ENCODE measurements around the gene CES1.
A peak's percentile ranks its signal among the peaks of the same experiment; 100 is the strongest.
"Not testable (repeated sequence)": the region's sequence is repeated elsewhere in the genome, so short reads cannot be mapped to it uniquely, and the experiment has no call there.

CES1 gene

GRCh38 chr16:55832773-55833691 lies at the start of gene CES1:
Gene CES1 (minus strand): TSS chr16:55833096. CDS start chr16:55833055, 41 bp downstream.
- DNase-seq, result no peak

DNA sequence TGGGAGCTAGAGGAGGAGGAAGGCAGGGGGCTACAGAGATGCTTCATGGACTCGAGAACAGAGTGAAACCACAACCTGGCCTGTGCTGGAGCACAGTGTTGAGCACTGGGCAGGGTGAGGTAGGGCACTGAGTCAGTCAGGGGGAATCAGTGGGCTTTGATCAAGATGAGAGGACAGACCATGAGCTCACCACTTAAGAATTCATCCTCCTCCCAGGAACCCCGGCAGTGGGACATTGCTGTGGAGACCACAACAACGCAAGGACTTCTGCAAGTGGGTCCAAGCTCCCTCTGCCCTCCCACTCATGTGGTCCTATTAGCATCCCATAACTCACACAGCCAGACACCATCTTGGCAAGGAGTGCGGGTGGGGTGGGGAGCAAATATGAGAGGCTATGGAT lies 44.0 kb upstream of the CES1 start:
- DNase-seq, result no peak

DNA sequence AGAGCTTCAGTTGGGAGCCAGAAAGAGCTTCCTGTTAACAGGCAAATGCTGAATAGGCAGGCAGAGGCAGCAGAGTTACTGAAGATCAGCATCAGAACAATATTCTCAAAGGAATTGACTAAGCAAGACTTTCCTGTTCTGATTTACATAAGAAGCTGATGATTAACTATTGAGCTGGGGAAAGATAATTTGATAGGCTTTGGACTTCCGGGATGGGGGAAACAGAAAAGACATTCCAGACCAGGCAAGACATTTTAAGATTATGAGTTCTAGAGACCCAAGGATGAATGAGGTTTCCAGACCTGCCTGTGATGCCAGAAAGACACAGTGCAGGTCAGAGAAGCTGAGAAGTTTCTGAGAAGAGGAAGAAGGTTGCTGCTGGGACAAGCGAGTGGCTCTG lies 42.4 kb upstream of the CES1 start, which contains the start of gene CES5A:
TSS of gene CES5A (minus strand) at position 101 of the 400 bp plus-strand sequence. CDS start 152 bp downstream, outside the sequence.
- no peak for DNase-seq

- DNase-seq, result no peak
Measured at GRCh38 chr16:55873122-55873521, 40.2 kb upstream of the CES1 start.

- no peak for DNase-seq
Measured at GRCh38 chr16:55872130-55872529, 39.2 kb upstream of the CES1 start.

DNA sequence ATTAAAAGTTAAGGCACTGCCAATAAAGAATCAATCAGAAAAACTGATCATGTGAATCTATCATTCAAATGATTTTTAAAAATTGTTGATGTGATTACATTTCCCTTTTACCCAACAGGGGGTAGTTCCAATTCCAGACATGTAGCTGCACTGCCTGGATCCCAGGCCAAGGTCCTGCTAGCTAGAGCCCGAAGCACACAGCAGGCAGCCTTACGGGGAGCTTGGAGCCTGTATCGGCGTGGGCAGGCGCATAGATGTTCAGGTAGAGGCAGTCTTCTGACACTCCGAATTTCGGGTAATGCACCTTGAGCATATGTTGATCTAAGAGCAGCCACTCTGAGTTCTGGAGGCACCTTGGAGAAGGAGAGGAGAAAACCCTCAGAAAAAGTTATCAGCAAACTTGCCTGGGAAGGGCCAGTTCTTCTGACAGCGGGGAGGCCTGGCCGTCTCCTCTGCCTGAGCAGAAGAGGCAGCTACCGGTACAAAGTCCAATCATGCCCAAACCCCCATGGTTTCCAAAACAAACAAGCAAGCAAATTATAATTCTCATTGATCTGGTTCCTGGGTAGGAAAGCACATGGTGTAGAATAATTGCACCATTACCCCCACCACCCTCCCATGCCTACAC lies 38.6 kb upstream of the CES1 start:
- DNase-seq, result no peak

- no peak for DNase-seq
Measured at GRCh38 chr16:55868980-55869379, 36.1 kb upstream of the CES1 start.

DNA sequence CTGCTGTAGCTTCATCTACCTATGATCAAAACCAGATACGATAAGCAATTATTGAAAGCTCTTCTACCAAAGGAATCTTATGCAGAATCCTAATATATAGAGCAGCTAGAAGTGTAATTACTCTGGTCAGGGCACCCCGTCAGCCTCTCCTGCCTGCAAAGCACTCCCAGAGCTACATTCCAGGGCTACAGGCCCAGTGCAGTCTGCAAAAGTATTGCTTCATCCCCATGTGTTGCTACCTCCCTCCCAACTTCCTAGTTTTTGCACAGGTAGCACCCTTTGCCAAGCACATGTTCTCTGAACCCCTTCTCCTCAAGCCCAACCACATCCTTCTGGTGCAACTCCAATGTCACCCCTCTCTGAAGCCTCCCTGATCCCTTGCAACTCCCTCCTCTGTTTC lies 35.2 kb upstream of the CES1 start:
- no peak for DNase-seq

GRCh38 chr16:55861288-55861687 lies 28.4 kb upstream of the CES1 start:
- DNase-seq, result no peak

- DNase-seq, result not testable (repeated sequence)
Measured at GRCh38 chr16:55857650-55858049, 24.8 kb upstream of the CES1 start.

- no peak for DNase-seq
Measured at GRCh38 chr16:55856950-55857349, 24.1 kb upstream of the CES1 start.

GRCh38 chr16:55853114-55853513 lies 20.2 kb upstream of the CES1 start:
- DNase-seq, result no peak

DNA sequence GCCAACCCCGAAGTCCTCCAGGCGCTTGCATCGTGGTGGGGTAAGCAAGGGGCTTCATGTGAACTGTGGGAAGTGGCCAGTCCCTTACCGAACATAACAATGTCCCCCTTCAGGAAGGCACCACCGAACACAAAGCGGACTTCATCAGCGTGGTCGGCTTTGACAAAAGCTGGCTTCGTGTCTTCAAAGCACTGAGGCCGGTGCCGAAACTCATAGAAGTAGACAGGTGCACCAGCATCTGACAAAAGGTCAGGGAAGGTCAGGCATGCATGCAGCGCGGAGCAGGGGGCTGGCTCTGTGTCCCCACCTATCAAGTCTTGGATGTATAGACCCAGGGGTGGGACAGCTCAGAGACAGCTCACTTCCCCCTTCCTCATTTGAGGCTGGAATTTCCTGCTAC lies 16.6 kb upstream of the CES1 start:
- DNase-seq, result no peak

GRCh38 chr16:55846598-55847346 lies 13.9 kb upstream of the CES1 start:
- no peak for DNase-seq

- no peak for DNase-seq
Measured at GRCh38 chr16:55843105-55843395, 10.2 kb upstream of the CES1 start.

- peak; percentile 19 for DNase-seq
Measured at GRCh38 chr16:55842369-55843104, 9.6 kb upstream of the CES1 start.

DNA sequence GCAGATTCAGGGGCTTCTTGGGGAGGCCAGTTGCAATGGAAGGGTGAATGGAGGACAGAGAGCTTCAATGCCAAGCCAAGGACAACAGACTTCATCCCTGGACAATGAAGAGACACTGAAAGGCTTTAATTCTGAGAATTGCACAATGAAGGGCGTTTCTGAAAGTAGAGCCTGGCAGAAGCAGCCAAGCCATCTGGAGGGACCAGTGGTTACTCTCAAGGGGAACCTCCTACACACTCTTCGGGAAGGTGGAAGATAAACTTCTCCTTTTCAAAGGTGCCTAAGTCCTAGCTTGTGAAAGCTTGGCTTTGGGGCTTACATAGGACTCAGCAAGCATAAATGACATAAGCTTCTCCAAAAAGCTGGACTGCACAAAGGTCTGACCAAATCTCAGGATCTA lies 6.2 kb upstream of the CES1 start:
- DNase-seq, result no peak

- no peak for DNase-seq
Measured at GRCh38 chr16:55836158-55836611, 3.3 kb upstream of the CES1 start.

DNA sequence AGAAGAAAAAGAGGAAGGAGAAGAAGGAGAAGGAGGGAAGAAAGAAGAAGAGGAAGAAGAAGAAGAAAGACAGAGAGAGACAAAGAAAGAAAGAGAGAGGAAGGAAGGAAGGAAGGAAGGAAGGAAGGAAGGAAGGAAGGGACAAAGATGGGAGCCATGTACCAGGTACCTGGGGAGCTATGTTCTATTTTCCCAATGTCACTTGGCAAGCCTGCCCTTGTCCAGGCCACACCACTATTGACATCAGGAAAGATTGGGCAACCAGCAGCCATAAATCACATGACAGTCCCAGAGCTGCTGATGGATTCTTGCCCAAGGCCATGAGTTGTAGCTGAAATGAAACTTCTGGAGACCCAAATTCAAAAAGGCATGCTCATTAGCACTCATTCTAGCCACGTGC lies 2.7 kb upstream of the CES1 start:
- DNase-seq, result no peak

- not testable (repeated sequence) for DNase-seq
Measured at GRCh38 chr16:55835173-55835572, 2.3 kb upstream of the CES1 start.

GRCh38 chr16:55834049-55834448 lies 1.2 kb upstream of the CES1 start:
- no peak for DNase-seq

DNA sequence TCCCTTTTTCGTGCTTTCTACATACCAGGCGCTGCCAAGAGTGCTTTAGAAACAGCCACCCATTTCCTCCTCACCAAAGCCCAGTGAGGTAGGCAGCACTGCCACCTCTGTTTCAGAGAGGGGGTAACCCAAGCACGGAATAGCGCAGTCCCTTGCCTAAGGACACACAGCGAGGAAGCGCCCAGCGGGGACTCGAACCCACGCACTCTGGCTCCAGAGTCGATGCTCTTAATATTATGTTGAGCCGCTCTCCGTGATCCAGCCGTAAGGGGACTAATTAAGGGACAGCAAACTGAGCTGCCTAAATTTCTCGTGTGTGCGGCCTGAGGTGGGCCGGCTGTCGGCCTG lies 497 bp downstream of the CES1 start:
- no peak for DNase-seq
